Mucosa of descending colon (tissue), 3 donors: Measurements from ENCODE around the gene JPH4. TPM values are rescaled to one million over a fixed set of nuclear protein-coding genes. Genes with fewer than 3 reads are reported as not detected.

ENCODE experiments used
- ATAC-seq: fragments of 200-7000 bp; cut with Tn5 transposase; one replicate; pipeline ENCODE4 v1.9.1; 2020; ENCODE audit warnings: mild to moderate bottlenecking, moderate library complexity
- DNase-seq, 3 donors: peaks; one replicate each; pipeline ENCODE4 v3.0.0-alpha.2; 2020
- H3K36me3 ChIP-seq: fragments of 200-600 bp; one replicate; pipeline ENCODE4 v1.8.0; 2021; ENCODE audit warnings: low read depth, mild to moderate bottlenecking
- H3K4me1 ChIP-seq: fragments of 200-600 bp; one replicate; pipeline ENCODE4 v1.8.0; 2021; ENCODE audit warnings: low read depth, mild to moderate bottlenecking
- H3K4me3 ChIP-seq: fragments of 200-600 bp; one replicate; pipeline ENCODE4 v1.8.0; 2021; ENCODE audit warnings: mild to moderate bottlenecking
- H3K9me3 ChIP-seq: fragments of 200-600 bp; one replicate; pipeline ENCODE4 v1.8.0; 2021; ENCODE audit warnings: mild to moderate bottlenecking
- CTCF ChIP-seq: fragments of 200-600 bp; IDR thresholded peaks from one replicate; pipeline ENCODE4 v1.8.0; 2022; ENCODE audit warnings: antibody characterized with exemption, mild to moderate bottlenecking
- intact Hi-C, 2 donors: fragments of 100-400 bp; cut with DNase I in 1 of 2; cut with micrococcal nuclease in 1 of 2; formaldehyde crosslinking; loops; one replicate each; pipeline versions ENCODE4 v1.11.0 to v1.11.1; 2022; cut with DNase I, micrococcal nuclease
- total RNA-seq, 3 donors: library from RNA; stranded (reverse); fragmentation: NEBNext Ultra II Directional in 2 of 3; extraction: Animal tissue kit (Norgen Biotek cat#: 25700) in 2 of 3; gene quantifications; one replicate each; pipeline versions ENCODE4 v1.2.1 to v1.2.4, GENCODE V29; 2021 to 2023
- donor health status: DM: no; HTN: no; CAD: no; lungs with moderate emphysema.
- donor health status: DM: no; HTN: no; CAD: no.
- donor health status: DM: no; HTN: yes; CAD: no.

The JPH4 gene
- total RNA-seq, 3 donors from 2014 or later: 0.26 to 3.7 (median 0.87) TPM

GRCh38 chr14:23558346-23559009 is 20.1 kb downstream of the JPH4 start:
- no peaks in the 10 kb centered on the region for H3K9me3 ChIP-seq
- H3K36me3 ChIP-seq: peaks cover 4% of the 10 kb centered on the region
- intact Hi-C loops: no loop called here
- DNase-seq (no peak), ATAC-seq (no peak)
- TF ChIP-seq CTCF: no peak
- H3K4me1 ChIP-seq: peaks cover 20% of the 10 kb centered on the region
- no peak overlapping the region for H3K4me3 ChIP-seq

DNA sequence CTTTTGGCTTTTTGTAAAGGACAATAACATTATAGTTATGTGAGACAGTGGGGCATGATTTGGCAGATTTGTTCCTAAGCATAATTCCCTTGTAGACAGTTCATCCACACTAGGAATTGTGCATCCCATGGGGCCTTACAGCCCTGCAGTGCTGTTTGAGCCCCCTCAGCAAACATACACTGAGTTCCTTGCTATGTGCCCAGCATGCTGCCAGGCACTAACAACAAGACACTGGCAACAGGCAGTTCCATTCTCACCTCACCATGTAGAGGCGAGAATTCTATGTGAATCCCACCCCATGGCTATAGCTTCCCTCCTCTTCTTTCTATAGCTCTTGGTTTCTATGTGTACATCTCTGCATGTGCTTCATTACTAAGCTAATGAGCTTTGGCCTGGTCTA is 20.6 kb downstream of the JPH4 start:
- no peak for TF ChIP-seq CTCF
- H3K4me3 ChIP-seq: no peak overlapping the region
- no peak for ATAC-seq
- intact Hi-C loops: no loop called here
- no peak for DNase-seq
- peaks cover 20% of the 10 kb centered on the region for H3K4me1 ChIP-seq
- H3K36me3 ChIP-seq: peaks cover 4% of the 10 kb centered on the region
- H3K9me3 ChIP-seq: no peaks in the 10 kb centered on the region

- H3K4me1 ChIP-seq: peaks cover 20% of the 10 kb centered on the region
- ATAC-seq (no peak), DNase-seq (no peak)
- H3K9me3 ChIP-seq: no peaks in the 10 kb centered on the region
- intact Hi-C loops: no loop called here
- no peak for TF ChIP-seq CTCF
- no peak overlapping the region for H3K4me3 ChIP-seq
- peaks cover 4% of the 10 kb centered on the region for H3K36me3 ChIP-seq
These were observed 21.1 kb downstream of the JPH4 start for GRCh38 chr14:23557521-23557920.

DNA sequence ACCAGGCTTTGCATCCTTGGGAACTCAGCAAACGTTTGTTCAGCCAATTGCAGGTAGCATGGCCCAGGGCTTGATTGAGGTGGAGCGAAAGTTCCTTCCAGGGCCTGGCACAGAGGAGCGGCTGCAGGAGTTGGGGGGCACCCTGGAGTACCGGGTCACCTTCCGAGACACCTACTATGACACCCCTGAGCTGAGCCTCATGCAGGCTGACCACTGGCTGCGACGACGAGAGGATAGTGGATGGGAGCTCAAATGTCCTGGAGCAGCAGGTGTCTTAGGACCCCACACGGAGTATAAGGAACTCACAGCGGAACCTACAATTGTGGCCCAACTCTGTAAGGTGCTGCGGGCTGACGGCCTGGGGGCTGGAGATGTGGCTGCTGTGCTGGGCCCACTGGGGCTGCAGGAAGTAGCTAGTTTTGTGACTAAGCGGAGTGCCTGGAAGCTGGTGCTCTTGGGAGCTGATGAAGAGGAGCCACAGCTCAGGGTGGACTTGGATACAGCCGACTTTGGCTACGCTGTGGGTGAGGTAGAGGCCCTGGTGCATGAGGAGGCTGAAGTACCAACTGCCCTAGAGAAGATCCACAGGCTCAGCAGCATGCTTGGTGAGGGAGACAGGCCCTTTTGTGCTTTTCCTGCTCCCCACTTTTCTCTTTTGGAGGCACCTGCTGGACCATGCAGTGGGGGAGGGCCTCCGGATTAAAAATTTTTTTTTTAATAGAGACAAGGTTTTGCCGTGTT is 21.7 kb downstream of the JPH4 start:
- Histone ChIP-seq H3K4me1 (peaks cover 22% of the 10 kb centered on the region), H3K9me3 (no peaks in the 10 kb centered on the region), H3K4me3 (no peak overlapping the region), H3K36me3 (peaks cover 4% of the 10 kb centered on the region)
- intact Hi-C loops: no loop called here
- no peak for DNase-seq
- TF ChIP-seq CTCF: no peak
- ATAC-seq: peak; percentile 8

DNA sequence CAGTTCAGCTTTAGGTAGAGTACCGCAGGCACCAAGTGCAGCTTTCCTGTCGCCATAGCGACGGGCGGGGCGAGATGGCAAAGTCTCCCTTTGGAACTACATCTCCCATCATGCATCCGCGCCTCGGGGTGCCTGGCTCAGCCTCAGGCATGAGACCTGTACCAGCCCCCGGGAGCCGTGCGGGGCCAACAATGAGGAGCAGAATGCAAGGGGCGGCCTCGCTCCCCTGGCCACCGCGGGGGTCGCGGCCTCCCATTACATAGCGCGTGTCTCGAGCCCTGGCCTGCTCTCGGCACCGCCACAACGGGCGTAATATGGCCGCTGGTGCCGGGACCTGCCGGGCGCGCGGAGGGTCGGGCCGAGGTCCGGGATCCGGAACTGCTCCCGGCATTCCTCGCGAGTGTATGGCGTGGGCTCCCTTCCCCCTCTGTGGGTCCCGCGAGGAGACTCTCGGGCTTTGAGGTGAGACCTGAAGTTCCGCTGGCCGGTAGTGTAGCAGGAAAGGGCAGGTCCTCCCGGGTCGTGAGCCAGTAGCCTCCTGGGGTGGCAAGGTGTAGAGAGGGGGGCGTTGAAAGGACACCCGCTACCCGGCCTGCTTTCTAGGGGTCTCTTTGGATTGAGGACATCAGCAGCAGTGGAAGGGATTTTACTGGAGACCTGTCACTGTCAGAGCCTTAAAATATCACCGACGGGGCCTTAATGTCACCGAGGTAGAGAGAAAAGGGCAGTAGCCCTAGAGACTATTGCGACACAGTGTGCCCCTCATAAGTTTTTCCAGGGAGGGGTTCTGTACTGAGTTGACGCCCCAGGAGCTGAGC is 22.5 kb downstream of the JPH4 start, which contains the start of gene THTPA:
THTPA (plus strand) TSS at position 390 of the 818 bp plus-strand sequence. CDS start 487 bp downstream, outside the sequence.
- Histone ChIP-seq H3K9me3 (no peaks in the 10 kb centered on the region), H3K36me3 (peaks cover 3% of the 10 kb centered on the region), H3K4me3 (peak within 1 kb of the TSS; percentile 65), H3K4me1 (peaks cover 24% of the 10 kb centered on the region)
- no peak for TF ChIP-seq CTCF
- intact Hi-C loops: no loop called here
- ATAC-seq (peak; percentile 89), DNase-seq (peak; percentile 95 to 97 (median 97))
